HepG2 (cell line): ENCODE measurements around the gene GRB2. TPM values are rescaled to one million over a fixed set of nuclear protein-coding genes. Genes with fewer than 3 reads are reported as not detected.

Experiments
- ATAC-seq: fragments of 200-7000 bp; cut with Tn5 transposase; 3 replicates; pipeline ENCODE4 v1.9.1; 2020; ENCODE audit warnings: mild to moderate bottlenecking, moderate library complexity
- BruUV-seq: library from RNA; stranded (reverse); fragments of 400-500 nt; replicated peaks from 2 replicates; lab custom pipeline; 2021; lab: Mats Ljungman, UMichigan
- CTCF ChIA-PET: fragments of 300-600 bp; formaldehyde crosslinking; extraction: SDS; loops from one replicate; lab custom pipeline; 2021; ENCODE audit warnings: low total read pairs, inconsistent platforms, low intra/inter-chr PET ratio; lab: Yijun Ruan, JAX
- POLR2A ChIA-PET: fragments of 350-600 bp; sonication (Branson Sonifier 250); formaldehyde crosslinking; loops from one replicate; lab custom pipeline; 2020; ENCODE audit warnings: antibody characterized with exemption, inconsistent platforms; lab: Yijun Ruan, JAX
- DNase-seq: peaks from one replicate; pipeline ENCODE4 v3.0.0-alpha.2; 2015; ENCODE audit warnings: low spot score
- FAIRE-seq: peaks from 3 replicates; lab custom pipeline; 2011; peaks lifted over from hg19 to GRCh38; lab: Jason Lieb, UNC
- H2AFZ ChIP-seq: one replicate; pipeline ENCODE4 v1.6.1; 2011; ENCODE audit warnings: low read length, inconsistent platforms
- H3K27ac ChIP-seq: fragments of 300-600 bp; 3 replicates; pipeline ENCODE4 v1.8.0; 2011; ENCODE audit warnings: mixed run types, mild to moderate bottlenecking, mixed read lengths, low read length, inconsistent platforms; ENCODE audit not compliant: insufficient read depth; ENCODE audit errors: extremely low read length
- H3K27me3 ChIP-seq, 2 experiments: fragments of 200-600 bp in 1 of 2; 2 replicates in 1 of 2; 3 replicates in 1 of 2; pipeline versions ENCODE4 v1.6.0 to v1.8.0; 2011; ENCODE audit warnings: low read length in 2 of 2, mild to moderate bottlenecking in 2 of 2, moderate library complexity in 2 of 2, inconsistent platforms in 1 of 2; ENCODE audit not compliant: insufficient read depth in 2 of 2, control insufficient read depth in 1 of 2
- H3K36me3 ChIP-seq, 2 experiments: fragments of 200-600 bp in 1 of 2; replicated peaks in 1 of 2; 2 replicates in 1 of 2; 3 replicates in 1 of 2; pipeline versions ENCODE4 v1.5.1 to v1.8.0; 2011; ENCODE audit warnings: low read length in 2 of 2, inconsistent platforms in 1 of 2; ENCODE audit not compliant: insufficient read depth in 2 of 2, control insufficient read depth in 1 of 2
- H3K4me1 ChIP-seq: 2 replicates; pipeline ENCODE4 v1.5.1; 2012; ENCODE audit warnings: low read length, inconsistent platforms; ENCODE audit not compliant: insufficient read depth
- H3K4me2 ChIP-seq: 2 replicates; pipeline ENCODE4 v1.6.0; 2011; ENCODE audit warnings: low read depth, low read length, inconsistent platforms
- H3K4me3 ChIP-seq, 3 experiments: fragments of 200-600 bp in 1 of 3; sonication (generic), shearing (Covaris generic) in 1 of 3; replicated peaks in 1 of 3; 2 replicates each; pipeline ENCODE4 v1.5.1; 2011 to 2016; ENCODE audit warnings: low read length in 3 of 3, inconsistent platforms in 2 of 3, low read depth in 2 of 3, mild to moderate bottlenecking in 2 of 3, control low read depth in 1 of 3, mixed read lengths in 1 of 3; ENCODE audit not compliant: insufficient read depth in 1 of 3
- H3K79me2 ChIP-seq: one replicate; pipeline ENCODE4 v1.6.1; 2011; ENCODE audit warnings: low read length, inconsistent platforms; ENCODE audit not compliant: insufficient read depth
- H3K9ac ChIP-seq: 2 replicates; pipeline ENCODE4 v1.6.0; 2011; ENCODE audit warnings: mild to moderate bottlenecking, low read depth, low read length, inconsistent platforms; ENCODE audit not compliant: insufficient read depth
- H3K9me3 ChIP-seq: 2 replicates; pipeline ENCODE4 v1.5.1; 2012; ENCODE audit warnings: mild to moderate bottlenecking, low read length
- H4K20me1 ChIP-seq: 2 replicates; pipeline ENCODE4 v1.6.0; 2011; ENCODE audit warnings: inconsistent platforms, mild to moderate bottlenecking, low read length, moderate library complexity; ENCODE audit not compliant: insufficient read depth
- BCLAF1 ChIP-seq: fragments of 450-650 bp; IDR thresholded peaks from 2 replicates; pipeline ENCODE4 v1.6.1; 2017; ENCODE audit warnings: mild to moderate bottlenecking
- DR1 ChIP-seq: sonication (generic); formaldehyde crosslinking; IDR thresholded peaks from 2 replicates; pipeline ENCODE4 v1.8.0; 2021; ENCODE audit warnings: mild to moderate bottlenecking, missing genetic modification reagents, inconsistent platforms
- HDAC6 ChIP-seq: fragments of 200-600 bp; sonication (generic); IDR thresholded peaks from 2 replicates; pipeline ENCODE4 v1.7.0; 2017; ENCODE audit warnings: mild to moderate bottlenecking, antibody characterized with exemption, low read length, low read depth
- RORA ChIP-seq: sonication (generic); formaldehyde crosslinking; IDR thresholded peaks from 2 replicates; pipeline ENCODE4 v1.5.0; 2020; ENCODE audit warnings: mild to moderate bottlenecking, missing genetic modification reagents, moderate library complexity
- ZNF282 ChIP-seq: fragments of 450-650 bp; IDR thresholded peaks from 2 replicates; pipeline ENCODE4 v1.6.1; 2018; ENCODE audit not compliant: partially characterized antibody
- ZNF670 ChIP-seq: sonication (generic); formaldehyde crosslinking; IDR thresholded peaks from 2 replicates; pipeline ENCODE4 v1.8.0; 2022; ENCODE audit warnings: mild to moderate bottlenecking, missing genetic modification reagents, borderline replicate concordance
- WGBS: methylation state at CpG from one replicate; pipeline ENCODE4 v1.1.6; 2017; ENCODE audit warnings: low lambda C conversion rate; 5-methylcytosine and 5-hydroxymethylcytosine counted together
- in situ Hi-C: cut with HindIII; loops from 2 replicates; pipeline ENCODE4 v1.10.0; 2017; ENCODE audit warnings: low pct_unique_long_range_greater_than_20kb; ENCODE audit not compliant: extremely low pct_ligation_motif_present
- intact Hi-C: fragments of 100-400 bp; cut with micrococcal nuclease; formaldehyde crosslinking; loops from one replicate; pipeline ENCODE4 v1.10.0; 2022; ENCODE audit not compliant: unreplicated experiment
- polyA plus RNA-seq, 8 experiments: library from polyadenylated mRNA; depleted of rRNA in 3 of 8; stranded (reverse) in 7 of 8; unstranded in 1 of 8; fragments of >200 nt; fragmentation: Illumina TruSeq in 4 of 8; extraction: Trizol in 4 of 8; gene quantifications; 2 replicates each; pipeline versions ENCODE4 v1.2.1 to v1.2.3, GENCODE V29; 2011 to 2016; ENCODE audit warnings: low read depth in 4 of 8, missing spikeins in 1 of 8, mixed read lengths in 1 of 8; ENCODE audit not compliant: insufficient read depth in 1 of 8
- total RNA-seq, 5 experiments: library from RNA; depleted of rRNA; stranded (reverse); fragments of >200 nt; fragmentation: Illumina TruSeq; extraction: Trizol; gene quantifications; 2 replicates each; pipeline ENCODE4 v1.2.3, GENCODE V29; 2016; ENCODE audit warnings: low read depth in 1 of 5

GRB2 gene
- total and polyA plus RNA-seq, 2 of the 13 experiments (the other 11 are each of a cell fraction or from before 2014, with no cell fraction given), result 84.6 to 92.3 TPM

GRCh38 chr17:75318615-75319222 lies 86.8 kb downstream of the GRB2 start:
- Histone ChIP-seq H3K9ac (no peak overlapping the region), H3K4me2 (no peak overlapping the region), H3K4me3 (no peak overlapping the region)
- FAIRE-seq, result no peak
- TF ChIP-seq BCLAF1 (no peak), DR1 (no peak), RORA (CRISPR knock-in tag) (no peak), ZNF282 (no peak), HDAC6 (no peak), ZNF670 (CRISPR knock-in tag) (no peak)
- TF ChIP-seq, all 625 proteins: peak for 0
- ChIA-PET POLR2A (no interaction called here), CTCF (no interaction called here)
- H3K9me3 ChIP-seq, result no peaks in the 10 kb centered on the region
- no TSS peak for BruUV-seq
- peaks cover 11% of the 10 kb centered on the region for H3K4me1 ChIP-seq
- DNase-seq (no peak), ATAC-seq (no peak)
- H3K27me3 ChIP-seq, result no peaks in the 10 kb centered on the region
- in situ Hi-C loops, result loop anchor here (5.0 kb wide), 1 partner anchor 94 kb away; no protein-coding TSS in a partner anchor
- no peaks in the 10 kb centered on the region for H3K79me2 ChIP-seq
- peaks cover 21 to 47% of the 10 kb centered on the region in 2 experiments for H3K36me3 ChIP-seq
- WGBS, result 99% methylated on average over 8 of the region's 10 CpGs
- H4K20me1 ChIP-seq, result no peaks in the 10 kb centered on the region
- H2AFZ ChIP-seq, result no peak overlapping the region
- intact Hi-C loops, result no loop called here
- no peak overlapping the region for H3K27ac ChIP-seq
